Uterus (tissue), 4 donors: ENCODE measurements around the gene BAG2. TPM values are rescaled to one million over a fixed set of nuclear protein-coding genes. Genes with fewer than 3 reads are reported as not detected.

Experiments
- DNase-seq, 2 donors: peaks; one replicate each; pipeline ENCODE4 v3.0.0-alpha.2; 2019 to 2020
- H3K27ac ChIP-seq, 2 donors: fragments of 200-600 bp; sonication (generic); 1 replicate in 1 of 2; 2 replicates in 1 of 2; pipeline ENCODE4 v1.5.1; 2016 to 2018
- H3K27me3 ChIP-seq, 2 donors: fragments of 200-600 bp; sonication (generic); one replicate each; pipeline ENCODE4 v1.5.1; 2018 to 2019; ENCODE audit warnings: control low read depth in 1 of 2
- H3K36me3 ChIP-seq, 2 donors: fragments of 200-600 bp; sonication (generic); one replicate each; pipeline ENCODE4 v1.5.1; 2019; ENCODE audit warnings: control low read depth in 1 of 2
- H3K4me1 ChIP-seq, 2 donors: fragments of 200-600 bp; sonication (generic); one replicate each; pipeline ENCODE4 v1.5.1; 2018 to 2019; ENCODE audit warnings: control low read depth in 1 of 2
- H3K4me3 ChIP-seq, 2 donors: fragments of 200-600 bp; sonication (generic); 1 replicate in 1 of 2; 2 replicates in 1 of 2; pipeline ENCODE4 v1.5.1; 2018 to 2019; ENCODE audit warnings: mild to moderate bottlenecking in 1 of 2
- H3K9me3 ChIP-seq, 2 donors: fragments of 200-600 bp; sonication (generic); one replicate each; pipeline ENCODE4 v1.5.1; 2019; ENCODE audit warnings: control low read depth in 1 of 2
- CTCF ChIP-seq, 4 experiments: fragments of 200-600 bp in 2 of 4; fragments of 450-650 bp in 2 of 4; sonication (generic) in 2 of 4; IDR thresholded peaks; one replicate each; pipeline ENCODE4 v1.5.1; 2016 to 2019; ENCODE audit warnings: antibody characterized with exemption in 4 of 4, mild to moderate bottlenecking in 2 of 4, moderate library complexity in 1 of 4
- POLR2A ChIP-seq, 2 donors: fragments of 450-650 bp; IDR thresholded peaks; one replicate each; pipeline ENCODE4 v1.6.1; 2016; ENCODE audit warnings: antibody characterized with exemption in 2 of 2, mild to moderate bottlenecking in 1 of 2, moderate library complexity in 1 of 2
- intact Hi-C: fragments of 100-400 bp; cut with DNase I; formaldehyde crosslinking; loops from one replicate; pipeline ENCODE4 v1.15.1; 2023; ENCODE audit warnings: low total_unique reads
- total RNA-seq, 4 donors: library from RNA; depleted of rRNA in 3 of 4; stranded (reverse); fragments of >200 nt in 3 of 4; gene quantifications; one replicate each; pipeline versions ENCODE4 v1.1.0 to v1.2.4, GENCODE V29; 2014 to 2023
- donor health status: DM: yes; HTN: yes; CAD: no.

Gene BAG2
- total RNA-seq, 4 donors from 2014 or later, result 23.2 to 31.7 (median 26.9) TPM

- no peaks in the 10 kb centered on the region for H3K4me1 ChIP-seq
- H3K27ac ChIP-seq, result peak overlapping the region; percentile 94 to 100
- TF ChIP-seq CTCF (IDR thresholded peaks at IDR 0.05) (peak; percentile 13 to 73 (median 52)), POLR2A (IDR thresholded peaks at IDR 0.05) (peak; percentile 27 to 55)
- H3K27me3 ChIP-seq, result no peaks in the 10 kb centered on the region
- peak overlapping the region; percentile 73 to 98 for H3K4me3 ChIP-seq
- H3K9me3 ChIP-seq, result no peaks in the 10 kb centered on the region
- peak; percentile 72 to 74 for DNase-seq
- intact Hi-C loops, result no loop called here
- no peaks in the 10 kb centered on the region for H3K36me3 ChIP-seq
Measured at GRCh38 chr6:57221191-57221935, 49.2 kb downstream of the BAG2 start.

- intact Hi-C loops, result no loop called here
- H3K27ac ChIP-seq, result peak within 1 kb of the TSS; percentile 94 to 100
- no peaks in the 10 kb centered on the region for H3K9me3 ChIP-seq
- H3K36me3 ChIP-seq, result no peaks in the 10 kb centered on the region
- no peaks in the 10 kb centered on the region for H3K27me3 ChIP-seq
- TF ChIP-seq CTCF (IDR thresholded peaks at IDR 0.05) (peak in 1 of 4 experiments; percentile 30), POLR2A (IDR thresholded peaks at IDR 0.05) (peak; percentile 93 to 96)
- peak; percentile 81 to 91 for DNase-seq
- H3K4me1 ChIP-seq, result no peaks in the 10 kb centered on the region
- peak within 1 kb of the TSS; percentile 73 to 98 for H3K4me3 ChIP-seq
Measured at GRCh38 chr6:57221936-57222742, 50.0 kb downstream of the BAG2 start, which contains the start of gene RAB23. TSS of gene RAB23 (minus strand) at chr6:57222307. CDS start at chr6:57210380, 11,927 bp downstream.

GRCh38 chr6:57222743-57223077 lies 50.6 kb downstream of the BAG2 start:
- Histone ChIP-seq H3K4me1 (no peaks in the 10 kb centered on the region), H3K9me3 (no peaks in the 10 kb centered on the region)

GRCh38 chr6:57224769-57225515 lies 52.8 kb downstream of the BAG2 start:
- TF ChIP-seq POLR2A (IDR thresholded peaks at IDR 0.05) (no peak), CTCF (IDR thresholded peaks at IDR 0.05) (no peak)
- Histone ChIP-seq H3K36me3 (no peaks in the 10 kb centered on the region), H3K27me3 (no peaks in the 10 kb centered on the region), H3K4me3 (no peak overlapping the region), H3K4me1 (no peaks in the 10 kb centered on the region), H3K27ac (peak overlapping the region; percentile 69 to 100), H3K9me3 (no peaks in the 10 kb centered on the region)
- peak in 1 of 2 donors; percentile 56 for DNase-seq
- intact Hi-C loops, result no loop called here

More at GRCh38 chr6:57222743-57223077, 50.6 kb downstream of the BAG2 start:
- Histone ChIP-seq H3K27ac (peak overlapping the region; percentile 94 to 100), H3K27me3 (no peaks in the 10 kb centered on the region), H3K36me3 (no peaks in the 10 kb centered on the region), H3K4me3 (peak overlapping the region; percentile 73 to 98)
- TF ChIP-seq POLR2A (IDR thresholded peaks at IDR 0.05) (no peak), CTCF (IDR thresholded peaks at IDR 0.05) (no peak)
- intact Hi-C loops, result no loop called here
- no peak for DNase-seq
